Muscle layer of colon (tissue), 2 donors: ENCODE data around the gene FYB1.
"Not testable (repeated sequence)": the region's sequence is repeated elsewhere in the genome, so short reads cannot be mapped to it uniquely, and the experiment has no call there.

Experiments used
- H3K27ac ChIP-seq: one replicate; pipeline ENCODE4 v1.7.0; 2013; ENCODE audit warnings: low read depth, mild to moderate bottlenecking, low read length, moderate library complexity
- H3K27me3 ChIP-seq, 2 donors: one replicate each; pipeline ENCODE4 v1.7.0; 2013; ENCODE audit warnings: low read length in 2 of 2, mild to moderate bottlenecking in 2 of 2; ENCODE audit not compliant: insufficient read depth in 2 of 2, control insufficient read depth in 1 of 2
- H3K36me3 ChIP-seq: one replicate; pipeline ENCODE4 v1.7.0; 2013; ENCODE audit warnings: mild to moderate bottlenecking, low read length; ENCODE audit not compliant: insufficient read depth
- H3K4me1 ChIP-seq: one replicate; pipeline ENCODE4 v1.7.0; 2013; ENCODE audit warnings: mild to moderate bottlenecking, low read length; ENCODE audit not compliant: insufficient read depth
- H3K4me3 ChIP-seq, 2 donors: one replicate each; pipeline ENCODE4 v1.7.0; 2013; ENCODE audit warnings: low read length in 2 of 2, low read depth in 1 of 2, mild to moderate bottlenecking in 1 of 2, moderate library complexity in 1 of 2
- H3K9ac ChIP-seq: one replicate; pipeline ENCODE4 v1.7.0; 2013; ENCODE audit warnings: low read length
- H3K9me3 ChIP-seq: one replicate; pipeline ENCODE4 v1.7.0; 2013; ENCODE audit warnings: mild to moderate bottlenecking, low read length
- donor health status: abdominal sarcoma.
- donor health status: Adenocarcinoma of cecum.

Gene FYB1

DNA sequence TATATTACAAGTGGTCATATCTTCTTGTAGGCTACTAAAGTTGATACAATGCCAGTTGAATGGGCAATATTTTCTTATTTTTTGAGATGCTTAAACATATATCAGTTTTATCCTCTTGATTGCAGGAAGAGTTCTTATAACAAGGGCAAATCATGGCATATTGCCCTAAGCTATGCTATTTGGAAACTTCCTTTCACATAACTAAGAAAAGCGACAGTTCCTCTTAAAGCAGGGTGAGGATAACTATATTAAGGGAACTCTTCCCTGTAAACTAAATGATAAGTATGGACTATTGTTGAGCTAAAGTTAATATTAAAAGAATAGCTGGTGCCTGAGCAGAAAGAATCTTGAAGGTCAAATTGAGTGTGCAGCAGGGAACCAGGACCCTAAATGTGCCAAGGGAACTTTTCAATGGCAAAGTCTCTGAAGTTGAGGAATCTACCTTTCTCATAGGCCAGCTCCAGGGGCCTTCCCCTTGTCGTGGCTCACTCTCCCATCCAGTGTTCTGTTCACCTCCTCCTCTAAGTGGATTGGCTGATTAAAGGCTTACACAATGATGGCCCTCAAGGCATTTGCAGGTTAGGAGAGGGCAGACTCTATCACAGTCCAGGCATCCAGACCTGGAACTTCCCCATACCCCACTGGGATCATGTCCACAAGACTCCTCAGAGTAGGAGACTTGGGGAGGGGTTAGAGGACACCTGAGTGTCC is 26.8 kb downstream of the FYB1 start:
- H3K36me3 ChIP-seq, result no peaks in the 10 kb centered on the region
- no peak overlapping the region for H3K4me3 ChIP-seq
- H3K27me3 ChIP-seq, result no peaks in the 10 kb centered on the region
- no peak overlapping the region for H3K27ac ChIP-seq
- H3K4me1 ChIP-seq, result no peaks in the 10 kb centered on the region
- no peak overlapping the region for H3K9ac ChIP-seq
- H3K9me3 ChIP-seq, result no peaks in the 10 kb centered on the region

DNA sequence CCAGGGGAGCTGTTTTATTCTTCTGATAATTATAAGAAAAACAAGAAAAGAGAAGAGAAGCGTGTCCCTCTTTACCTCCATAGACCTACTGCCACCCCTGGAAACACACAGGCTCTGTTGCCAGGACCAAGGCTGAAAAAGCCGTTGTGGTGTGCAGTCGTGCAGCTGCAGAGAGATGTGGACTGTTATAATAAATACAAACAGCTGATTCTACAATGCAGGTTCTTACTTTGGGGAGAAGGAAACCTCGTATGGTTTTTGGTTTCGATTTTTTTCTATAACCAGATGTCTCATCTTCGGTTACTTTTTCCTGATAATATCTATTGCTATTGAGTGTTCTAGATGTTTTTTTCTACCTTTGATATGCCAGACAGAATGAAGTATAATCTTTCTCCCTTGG is 28.1 kb downstream of the FYB1 start:
- no peak overlapping the region for H3K4me3 ChIP-seq

DNA sequence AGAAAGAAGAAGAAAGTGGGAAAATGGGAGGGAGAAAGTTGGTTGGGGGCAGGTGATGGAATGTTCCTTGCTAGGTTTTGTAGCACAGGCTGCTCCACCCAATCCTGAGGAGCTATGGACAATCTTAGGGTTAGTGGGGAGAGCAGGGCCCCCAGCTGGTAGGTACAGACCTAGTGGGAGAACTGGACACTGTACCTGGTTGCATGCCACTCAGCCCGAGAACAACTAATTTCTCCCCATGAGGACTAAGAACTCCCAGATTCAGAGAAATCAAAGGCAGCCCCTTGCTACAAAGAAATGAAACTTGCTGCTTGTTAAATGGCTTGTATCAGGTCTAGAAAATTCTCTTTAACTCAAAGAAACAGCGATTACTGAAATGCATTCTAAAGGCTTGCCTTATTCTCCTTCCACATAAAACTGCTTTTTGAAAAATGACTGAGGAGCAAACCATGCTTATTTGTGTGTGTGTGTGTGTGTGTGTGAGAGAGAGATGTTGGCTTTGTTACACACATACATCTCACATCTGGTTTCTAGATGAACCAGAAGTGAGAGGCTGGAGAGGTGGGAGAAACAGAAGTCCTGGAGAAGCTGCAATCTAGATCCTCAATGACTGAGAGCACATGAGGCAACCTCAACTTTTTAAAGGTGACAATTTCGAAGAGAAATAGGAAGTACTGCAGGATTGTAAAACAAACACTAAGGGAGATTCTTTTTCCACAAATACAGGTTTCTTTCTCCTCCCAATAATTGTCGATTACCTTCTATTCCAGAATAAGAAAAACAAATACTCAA is 28.9 kb downstream of the FYB1 start:
- no peak overlapping the region for H3K27ac ChIP-seq
- no peaks in the 10 kb centered on the region for H3K36me3 ChIP-seq
- H3K4me1 ChIP-seq, result no peaks in the 10 kb centered on the region
- no peak overlapping the region for H3K9ac ChIP-seq
- H3K27me3 ChIP-seq, result no peaks in the 10 kb centered on the region
- no peak overlapping the region for H3K4me3 ChIP-seq
- no peaks in the 10 kb centered on the region for H3K9me3 ChIP-seq

More for the DNA sequence above, 28.1 kb downstream of the FYB1 start:
- no peaks in the 10 kb centered on the region for H3K4me1 ChIP-seq
- no peak overlapping the region for H3K9ac ChIP-seq
- H3K36me3 ChIP-seq, result no peaks in the 10 kb centered on the region
- no peaks in the 10 kb centered on the region for H3K9me3 ChIP-seq
- no peaks in the 10 kb centered on the region for H3K27me3 ChIP-seq
- H3K27ac ChIP-seq, result no peak overlapping the region

DNA sequence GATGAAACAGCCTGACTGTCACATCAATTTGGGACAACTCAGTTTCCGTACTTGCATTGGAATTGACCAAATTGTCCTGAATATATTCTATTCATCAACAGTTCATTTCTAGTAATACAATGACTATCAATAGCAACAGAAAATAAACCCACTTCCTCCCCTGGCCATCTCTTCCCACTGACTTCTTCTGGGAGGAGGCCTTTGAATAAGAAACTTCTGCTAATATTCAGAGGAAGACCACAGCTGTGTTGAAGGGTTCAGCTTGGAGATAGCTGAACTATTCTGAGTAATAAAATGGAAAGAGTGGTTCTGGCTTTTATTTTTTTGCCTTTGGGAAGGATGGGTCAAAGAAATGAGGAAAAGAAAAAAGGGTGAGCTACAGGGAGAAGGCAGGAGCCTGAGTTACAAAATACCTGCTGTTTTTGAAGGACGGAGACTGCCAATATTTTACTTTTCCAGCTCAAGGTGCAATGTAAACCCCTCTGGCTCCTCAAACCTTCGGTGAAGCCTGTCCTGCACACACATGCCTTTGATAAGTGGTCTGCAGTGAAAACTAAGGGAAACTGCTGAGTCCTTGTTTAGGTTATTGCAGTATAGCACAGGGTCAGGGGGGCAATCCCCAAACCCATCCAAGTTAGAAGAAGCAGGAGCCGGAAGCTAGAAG is 29.9 kb downstream of the FYB1 start:
- Histone ChIP-seq H3K9me3 (no peaks in the 10 kb centered on the region), H3K27me3 (no peaks in the 10 kb centered on the region), H3K9ac (no peak overlapping the region), H3K4me1 (no peaks in the 10 kb centered on the region), H3K4me3 (no peak overlapping the region), H3K36me3 (no peaks in the 10 kb centered on the region), H3K27ac (no peak overlapping the region)

DNA sequence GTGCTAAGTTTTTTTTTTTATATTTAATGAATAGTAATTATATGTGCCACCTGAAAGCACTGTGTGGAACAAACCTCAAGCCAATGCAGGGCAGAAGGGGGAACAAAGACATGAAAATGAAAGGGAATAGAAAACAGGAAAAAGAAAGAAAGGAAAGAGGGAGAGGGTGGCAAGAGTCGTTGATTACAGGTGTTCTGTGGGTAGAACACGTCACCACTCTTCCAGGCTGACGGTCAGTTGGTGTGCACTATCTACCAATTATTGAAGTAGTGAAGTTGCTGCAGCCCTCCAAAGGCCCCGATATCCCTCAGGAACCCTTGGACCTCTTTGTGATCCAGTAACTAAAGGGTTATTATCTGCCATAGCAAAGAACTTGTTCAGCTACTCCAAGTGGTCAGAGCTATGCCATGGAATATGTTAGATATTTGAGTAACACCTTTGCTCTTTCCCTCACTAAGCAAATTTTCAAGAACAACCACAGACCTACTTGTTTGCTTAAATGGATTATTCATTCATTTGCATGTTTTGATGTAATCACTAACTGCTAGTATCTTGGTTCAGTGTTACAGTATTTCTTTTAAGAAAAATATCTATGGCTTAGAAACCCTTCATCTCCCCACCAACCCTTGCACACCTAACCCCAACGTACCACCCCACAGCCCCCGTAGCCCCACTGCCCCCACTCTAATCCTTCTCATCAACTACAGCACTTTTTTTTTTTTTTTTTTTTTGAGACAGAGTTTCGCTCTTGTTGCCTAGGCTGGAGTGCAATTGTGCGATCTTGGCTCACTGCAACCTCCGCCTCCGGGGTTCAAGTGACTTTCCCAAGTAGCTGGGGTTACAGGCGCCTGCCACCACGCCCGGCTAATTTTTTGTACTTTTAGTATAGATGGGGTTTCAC is 31.3 kb downstream of the FYB1 start:
- no peaks in the 10 kb centered on the region for H3K36me3 ChIP-seq
- H3K4me1 ChIP-seq, result no peaks in the 10 kb centered on the region
- no peak overlapping the region for H3K27ac ChIP-seq
- no peak overlapping the region for H3K9ac ChIP-seq
- H3K27me3 ChIP-seq, result no peaks in the 10 kb centered on the region
- H3K9me3 ChIP-seq, result no peaks in the 10 kb centered on the region
- no peak overlapping the region for H3K4me3 ChIP-seq

DNA sequence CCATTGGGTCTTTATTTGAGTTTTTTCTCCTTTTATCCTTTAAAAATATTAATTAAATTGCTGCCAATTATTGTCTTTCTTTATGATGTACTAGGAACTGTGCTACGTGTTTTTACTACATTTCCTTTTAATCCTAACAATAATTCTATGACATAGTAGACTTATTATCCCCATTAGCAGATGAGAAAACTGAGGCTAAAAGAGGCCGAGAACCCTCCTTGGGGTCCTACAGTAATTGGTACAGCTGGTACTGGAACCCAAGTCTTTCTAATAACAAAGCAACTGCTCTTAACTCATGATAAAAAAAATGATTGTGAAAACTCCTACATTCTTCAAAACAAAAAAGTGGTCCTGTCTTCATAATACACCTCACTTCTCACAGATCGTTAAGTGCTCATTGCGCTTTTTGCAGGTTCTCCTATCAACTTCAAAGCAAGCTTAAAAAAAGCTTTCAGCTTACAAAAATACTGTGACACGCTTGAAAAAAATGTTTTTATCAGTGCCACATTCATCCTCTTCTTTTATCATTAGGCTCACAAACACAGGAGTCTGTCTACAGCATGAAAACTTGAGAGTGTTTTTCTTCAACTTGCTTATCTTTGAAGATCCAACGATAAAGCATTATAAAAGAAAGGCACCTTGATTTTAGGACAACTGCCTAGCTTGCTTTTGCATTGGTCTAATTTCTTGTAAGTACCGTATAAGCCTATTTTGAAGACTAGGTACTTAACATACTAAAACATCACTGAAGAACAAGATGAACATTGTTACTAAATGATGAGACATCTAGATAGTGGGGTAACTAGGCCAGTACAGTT is 32.4 kb downstream of the FYB1 start:
- H3K4me1 ChIP-seq, result no peaks in the 10 kb centered on the region
- no peak overlapping the region for H3K27ac ChIP-seq
- no peak overlapping the region for H3K9ac ChIP-seq
- H3K36me3 ChIP-seq, result no peaks in the 10 kb centered on the region
- H3K27me3 ChIP-seq, result no peaks in the 10 kb centered on the region
- H3K4me3 ChIP-seq, result no peak overlapping the region
- H3K9me3 ChIP-seq, result no peaks in the 10 kb centered on the region

DNA sequence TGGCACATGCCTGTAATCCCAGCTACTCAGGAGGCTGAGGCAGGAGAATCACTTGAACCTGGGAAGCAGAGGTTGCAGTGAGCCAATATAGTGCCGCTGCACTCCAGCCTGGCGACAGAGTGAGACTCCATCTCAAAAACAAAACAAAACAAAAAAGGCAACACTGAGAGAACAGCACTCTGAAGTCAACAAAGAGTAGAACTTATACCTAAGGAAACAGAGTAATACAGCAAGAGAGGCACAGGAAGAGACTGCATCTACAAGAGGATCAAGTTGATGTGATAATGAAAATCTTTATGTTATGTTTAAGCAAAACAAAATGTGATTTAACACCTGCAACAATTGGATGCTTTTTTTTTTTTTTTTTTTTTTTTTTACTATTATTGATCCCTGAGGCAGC is 33.1 kb downstream of the FYB1 start:
- H3K4me3 ChIP-seq, result no peak overlapping the region
- H3K27ac ChIP-seq, result no peak overlapping the region
- H3K27me3 ChIP-seq, result no peaks in the 10 kb centered on the region
- H3K4me1 ChIP-seq, result no peaks in the 10 kb centered on the region
- no peaks in the 10 kb centered on the region for H3K9me3 ChIP-seq
- H3K36me3 ChIP-seq, result no peaks in the 10 kb centered on the region
- H3K9ac ChIP-seq, result no peak overlapping the region

DNA sequence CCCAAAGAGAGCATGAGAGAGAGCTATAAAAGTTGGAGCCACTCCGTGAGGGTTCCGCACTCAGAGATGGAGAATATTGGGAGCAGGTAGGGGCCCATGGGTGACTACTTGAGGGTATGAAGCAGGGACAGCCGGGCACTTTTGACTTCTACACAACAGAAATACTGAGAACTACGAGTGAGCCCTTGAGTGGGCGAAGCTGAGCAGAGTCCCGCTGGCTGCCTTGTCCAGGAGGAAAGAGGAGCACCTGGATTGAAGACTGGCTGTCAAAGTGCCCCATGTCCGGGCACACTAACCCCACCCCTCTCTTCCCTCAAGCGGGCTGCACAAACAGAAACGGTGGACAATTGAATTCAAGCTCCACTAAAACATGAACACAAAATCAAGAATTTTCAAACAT is 33.6 kb downstream of the FYB1 start:
- Histone ChIP-seq H3K9ac (no peak overlapping the region), H3K27ac (no peak overlapping the region), H3K4me1 (no peaks in the 10 kb centered on the region), H3K9me3 (no peaks in the 10 kb centered on the region), H3K4me3 (no peak overlapping the region), H3K36me3 (no peaks in the 10 kb centered on the region), H3K27me3 (no peaks in the 10 kb centered on the region)

DNA sequence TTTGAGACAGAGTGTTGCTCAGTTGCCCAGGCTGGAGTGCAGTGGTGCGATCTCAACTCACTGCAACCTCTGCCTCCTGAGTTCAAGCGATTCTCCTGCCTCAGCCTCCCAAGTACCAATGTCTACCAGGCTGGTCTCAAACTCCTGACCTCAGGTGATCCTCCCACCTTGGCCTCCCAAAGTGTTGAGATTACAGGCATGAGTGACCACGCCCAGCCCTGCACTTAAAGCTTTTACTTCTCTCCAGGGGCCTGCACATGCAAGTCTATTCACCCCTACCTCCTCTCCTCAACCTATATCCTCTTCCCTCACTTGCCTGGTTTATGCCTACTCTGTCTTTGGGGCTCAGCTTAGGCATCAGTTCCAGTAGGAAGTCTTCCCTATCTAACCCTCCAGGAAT is 39.8 kb downstream of the FYB1 start:
- H3K36me3 ChIP-seq, H3K27ac ChIP-seq, H3K4me3 ChIP-seq, H3K9ac ChIP-seq, H3K9me3 ChIP-seq, H3K4me1 ChIP-seq, H3K27me3 ChIP-seq: not testable (repeated sequence)

DNA sequence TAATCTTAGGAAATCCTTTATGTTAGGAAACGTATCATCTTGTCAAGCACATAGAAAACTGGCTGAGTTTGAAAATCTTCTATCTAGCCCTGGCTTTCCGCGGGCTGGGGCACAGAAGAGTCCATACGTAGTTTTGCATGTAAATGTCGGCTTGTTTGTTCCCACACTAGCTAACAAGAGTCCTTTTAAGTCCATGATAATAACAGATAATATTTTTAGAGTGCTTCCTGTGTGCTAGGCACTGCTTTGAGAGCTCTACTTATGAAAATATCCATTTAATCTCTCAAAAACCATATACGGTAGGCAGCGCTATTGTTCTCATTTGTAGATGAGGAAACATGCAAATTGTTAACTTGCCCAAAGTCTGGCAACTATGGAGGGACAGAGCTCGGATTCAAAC is 40.5 kb downstream of the FYB1 start:
- no peak overlapping the region for H3K4me3 ChIP-seq
- H3K36me3 ChIP-seq, result no peaks in the 10 kb centered on the region
- no peaks in the 10 kb centered on the region for H3K27me3 ChIP-seq
- H3K4me1 ChIP-seq, result no peaks in the 10 kb centered on the region
- H3K27ac ChIP-seq, result no peak overlapping the region
- no peaks in the 10 kb centered on the region for H3K9me3 ChIP-seq
- no peak overlapping the region for H3K9ac ChIP-seq
